Neutrophil (primary cell): ENCODE data around the gene TSHZ2.
"Not testable (repeated sequence)": the region's sequence is repeated elsewhere in the genome, so short reads cannot be mapped to it uniquely, and the experiment has no call there.

Experiments
- H3K27ac ChIP-seq: fragments of 200-600 bp; sonication (generic); 2 replicates; pipeline ENCODE4 v1.5.1; 2016; ENCODE audit warnings: mild to moderate bottlenecking, moderate library complexity
- H3K27me3 ChIP-seq: fragments of 200-600 bp; sonication (generic); 2 replicates; pipeline ENCODE4 v1.6.0; 2016; ENCODE audit warnings: mild to moderate bottlenecking
- H3K36me3 ChIP-seq: fragments of 200-600 bp; sonication (generic); 2 replicates; pipeline ENCODE4 v1.5.1; 2017
- H3K4me1 ChIP-seq, 2 experiments: fragments of 200-600 bp in 1 of 2; sonication (generic) in 1 of 2; 1 replicate in 1 of 2; 2 replicates in 1 of 2; pipeline versions ENCODE4 v1.5.1 to v1.6.1; 2013 to 2016; ENCODE audit warnings: low read depth in 1 of 2, low read length in 1 of 2, mild to moderate bottlenecking in 1 of 2, moderate library complexity in 1 of 2; ENCODE audit not compliant: control insufficient read depth in 1 of 2, insufficient read depth in 1 of 2
- H3K4me3 ChIP-seq, 2 experiments: fragments of 200-600 bp in 1 of 2; sonication (generic) in 1 of 2; 1 replicate in 1 of 2; 2 replicates in 1 of 2; pipeline ENCODE4 v1.5.1; 2013 to 2016; ENCODE audit warnings: low read depth in 1 of 2, low read length in 1 of 2, mild to moderate bottlenecking in 1 of 2, moderate library complexity in 1 of 2
- H3K9me3 ChIP-seq: fragments of 200-600 bp; sonication (generic); 2 replicates; pipeline ENCODE4 v1.5.1; 2016
- TF ChIP-seq, protein P1 (sequence below): fragments of 200-600 bp; sonication (generic); IDR thresholded peaks from 2 replicates; pipeline ENCODE4 v1.5.1; 2016; ENCODE audit warnings: antibody characterized with exemption

TSHZ2 gene

DNA sequence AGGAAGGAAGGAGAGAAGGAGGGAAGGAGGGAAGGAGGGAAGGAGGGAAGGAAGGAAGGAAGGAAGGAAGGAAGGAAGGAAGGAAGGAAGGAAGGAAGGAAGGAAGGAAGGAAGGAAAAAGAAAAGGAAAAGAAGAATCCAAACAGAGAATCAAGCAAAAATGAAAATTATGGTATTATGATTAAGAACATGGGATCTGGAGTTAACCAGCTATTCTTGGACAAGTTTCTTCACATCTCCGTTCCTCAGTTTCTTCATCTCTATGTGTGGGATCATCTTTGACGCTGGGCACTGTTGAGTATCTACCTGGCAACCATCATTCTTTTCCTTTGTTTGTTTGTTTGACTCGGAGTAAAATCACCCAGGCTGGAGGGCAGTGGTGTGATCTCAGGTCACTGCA, 549.9 kb downstream of the TSHZ2 start:
- TF ChIP-seq, protein P1, sequence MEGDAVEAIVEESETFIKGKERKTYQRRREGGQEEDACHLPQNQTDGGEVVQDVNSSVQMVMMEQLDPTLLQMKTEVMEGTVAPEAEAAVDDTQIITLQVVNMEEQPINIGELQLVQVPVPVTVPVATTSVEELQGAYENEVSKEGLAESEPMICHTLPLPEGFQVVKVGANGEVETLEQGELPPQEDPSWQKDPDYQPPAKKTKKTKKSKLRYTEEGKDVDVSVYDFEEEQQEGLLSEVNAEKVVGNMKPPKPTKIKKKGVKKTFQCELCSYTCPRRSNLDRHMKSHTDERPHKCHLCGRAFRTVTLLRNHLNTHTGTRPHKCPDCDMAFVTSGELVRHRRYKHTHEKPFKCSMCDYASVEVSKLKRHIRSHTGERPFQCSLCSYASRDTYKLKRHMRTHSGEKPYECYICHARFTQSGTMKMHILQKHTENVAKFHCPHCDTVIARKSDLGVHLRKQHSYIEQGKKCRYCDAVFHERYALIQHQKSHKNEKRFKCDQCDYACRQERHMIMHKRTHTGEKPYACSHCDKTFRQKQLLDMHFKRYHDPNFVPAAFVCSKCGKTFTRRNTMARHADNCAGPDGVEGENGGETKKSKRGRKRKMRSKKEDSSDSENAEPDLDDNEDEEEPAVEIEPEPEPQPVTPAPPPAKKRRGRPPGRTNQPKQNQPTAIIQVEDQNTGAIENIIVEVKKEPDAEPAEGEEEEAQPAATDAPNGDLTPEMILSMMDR: no peak
- peaks cover 17 to 21% of the 10 kb centered on the region in 2 experiments for H3K4me1 ChIP-seq

DNA sequence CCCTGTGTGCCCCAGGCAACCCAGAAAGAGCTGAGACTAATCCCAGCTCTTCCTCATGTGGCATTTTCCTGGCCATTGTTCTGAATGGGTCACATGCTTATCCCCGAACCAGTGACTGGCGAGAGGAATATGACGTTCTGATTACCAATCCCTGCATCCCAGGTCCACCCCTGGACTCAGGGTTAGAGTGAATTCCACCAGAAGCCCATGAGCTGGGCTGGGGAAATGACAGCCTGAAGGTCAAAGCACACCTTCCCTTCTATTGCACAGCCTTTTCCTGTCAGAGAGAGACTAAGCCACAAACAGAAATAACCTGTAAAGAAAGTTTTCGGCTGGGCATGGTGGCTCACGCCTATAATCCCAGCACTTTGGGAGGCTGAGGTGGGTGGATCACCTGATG, 550.5 kb downstream of the TSHZ2 start:
- Histone ChIP-seq H3K27me3 (no peaks in the 10 kb centered on the region), H3K4me1 (peaks cover 17 to 21% of the 10 kb centered on the region in 2 experiments), H3K36me3 (no peaks in the 10 kb centered on the region), H3K27ac (no peak overlapping the region), H3K9me3 (no peaks in the 10 kb centered on the region), H3K4me3 (no peak overlapping the region)
- TF ChIP-seq, protein P1: no peak

More for the DNA sequence above, 549.9 kb downstream of the TSHZ2 start:
- no peaks in the 10 kb centered on the region for H3K9me3 ChIP-seq
- H3K27me3 ChIP-seq: no peaks in the 10 kb centered on the region
- no peak overlapping the region for H3K27ac ChIP-seq
- no peaks in the 10 kb centered on the region for H3K36me3 ChIP-seq
- H3K4me3 ChIP-seq: no peak overlapping the region

DNA sequence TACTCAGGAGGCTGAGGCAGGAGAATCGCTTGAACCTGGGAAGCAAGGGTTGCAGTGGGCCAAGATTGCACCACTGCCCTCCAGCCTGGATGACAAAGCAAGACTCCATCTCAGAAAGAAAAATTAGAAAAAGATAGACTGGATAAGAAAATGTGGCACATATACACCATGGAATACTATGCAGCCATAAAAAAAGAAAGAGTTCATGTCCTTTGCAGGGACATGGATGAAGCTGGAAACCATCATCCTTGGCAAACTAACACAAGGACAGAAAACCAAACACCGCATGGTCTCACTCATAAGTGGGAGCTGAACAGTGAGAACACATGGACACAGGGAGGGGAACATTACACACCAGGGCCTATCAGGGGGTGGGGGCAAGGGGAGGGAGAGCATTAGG, 551.5 kb downstream of the TSHZ2 start:
- H3K9me3 ChIP-seq, H3K27ac ChIP-seq, H3K4me3 ChIP-seq, H3K36me3 ChIP-seq, H3K27me3 ChIP-seq: not testable (repeated sequence)
- H3K4me1 ChIP-seq: peaks cover 17 to 21% of the 10 kb centered on the region in 2 experiments

DNA sequence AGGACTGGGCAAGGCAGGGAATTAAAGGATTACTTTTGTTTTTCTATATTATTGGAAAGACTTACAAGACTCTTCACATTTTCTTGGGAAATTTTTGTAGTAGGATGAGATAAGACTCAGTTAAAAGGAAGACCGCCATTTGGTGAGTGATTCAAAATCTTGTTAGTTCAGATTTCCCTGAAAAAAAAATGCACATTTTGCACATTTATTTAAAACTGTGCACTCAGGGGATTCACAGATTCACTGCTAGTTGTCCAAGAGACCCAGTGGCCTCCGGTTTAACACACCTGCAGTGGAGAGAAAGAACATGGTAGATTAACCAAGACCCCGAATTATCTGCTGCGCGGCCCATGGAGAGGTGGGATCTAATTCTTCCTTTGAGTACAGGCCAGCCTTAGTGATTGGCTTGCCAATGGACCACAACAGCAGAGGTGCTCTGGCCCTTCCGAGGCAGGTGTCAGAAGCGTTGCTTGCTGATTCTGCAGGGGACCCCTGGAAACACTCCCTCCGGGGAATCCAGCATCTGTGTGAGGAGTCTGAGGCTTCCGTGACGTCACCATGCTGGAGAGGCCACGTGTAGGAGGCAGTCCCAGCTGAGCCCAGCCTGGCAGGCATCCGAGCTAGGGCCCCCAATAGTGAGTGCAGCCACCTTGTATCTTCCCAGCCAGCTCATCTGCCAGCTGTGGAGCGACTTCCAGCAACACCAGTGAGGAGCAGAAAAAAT, 552.6 kb downstream of the TSHZ2 start:
- Histone ChIP-seq H3K4me1 (peaks cover 11 to 20% of the 10 kb centered on the region in 2 experiments), H3K27me3 (no peaks in the 10 kb centered on the region), H3K27ac (no peak overlapping the region), H3K9me3 (no peaks in the 10 kb centered on the region), H3K4me3 (no peak overlapping the region), H3K36me3 (no peaks in the 10 kb centered on the region)
- TF ChIP-seq, protein P1: no peak

DNA sequence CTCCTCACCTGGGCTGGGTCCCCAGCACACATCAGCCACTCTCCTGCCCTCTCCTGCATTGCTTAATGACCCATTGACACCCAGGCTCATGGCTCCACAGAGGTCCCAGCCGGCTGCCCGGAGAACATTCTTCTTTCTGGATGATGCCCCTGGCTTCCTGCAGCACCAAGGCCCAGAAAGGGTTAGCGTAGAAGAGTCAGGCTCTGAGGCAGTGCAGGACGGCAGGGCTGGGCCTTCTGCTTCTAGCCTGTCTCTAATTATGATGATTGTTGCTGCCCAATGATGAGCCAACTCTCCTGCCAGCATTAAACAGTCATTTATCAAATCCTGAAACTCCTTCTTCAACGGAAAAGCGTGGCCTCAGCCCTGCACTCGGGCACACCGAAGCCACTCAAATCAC, 555.0 kb downstream of the TSHZ2 start:
- Histone ChIP-seq H3K36me3 (no peaks in the 10 kb centered on the region), H3K4me3 (no peak overlapping the region), H3K4me1 (peaks cover 29 to 33% of the 10 kb centered on the region in 2 experiments), H3K9me3 (no peaks in the 10 kb centered on the region), H3K27ac (no peak overlapping the region), H3K27me3 (no peaks in the 10 kb centered on the region)
- TF ChIP-seq, protein P1: no peak

DNA sequence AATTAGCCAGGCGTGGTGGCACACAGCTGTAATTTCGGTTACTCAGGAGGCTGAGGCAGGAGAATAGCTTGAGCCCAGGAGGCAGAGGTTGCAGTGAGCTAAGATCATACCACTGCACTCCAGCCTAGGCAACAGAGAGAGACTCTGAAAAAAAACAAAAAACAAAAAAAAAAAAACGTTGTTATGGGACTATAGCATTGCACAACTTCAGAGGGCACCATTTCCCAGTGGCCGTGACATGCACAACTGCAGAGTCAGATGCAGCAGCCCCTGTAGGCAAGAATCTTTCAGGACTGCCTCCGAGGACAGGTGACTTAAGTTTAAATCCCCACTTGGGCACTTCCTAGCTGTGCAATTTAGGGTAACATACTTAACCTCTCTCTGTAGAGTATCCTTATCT, 557.5 kb downstream of the TSHZ2 start:
- Histone ChIP-seq H3K27ac (no peak overlapping the region), H3K36me3 (no peaks in the 10 kb centered on the region), H3K4me3 (no peak overlapping the region), H3K4me1 (peaks cover 33 to 40% of the 10 kb centered on the region in 2 experiments), H3K9me3 (no peaks in the 10 kb centered on the region), H3K27me3 (no peaks in the 10 kb centered on the region)
- TF ChIP-seq, protein P1: no peak
